ENCODE results near the gene TAF8. TPM values are rescaled to one million over a fixed set of nuclear protein-coding genes. Genes with fewer than 3 reads are reported as not detected.

Gene TAF8
- polyA plus RNA-seq, 3 donors = 13.1 to 24.7 (median 16.6) TPM

GRCh38 chr6:42009844-42010184, 40.5 kb upstream of the TAF8 start:
- intact Hi-C loops (cut with micrococcal nuclease) = no loop called here
- H3K36me3 Mint-ChIP-seq = no peaks in the 10 kb centered on the region
- Histone ChIP-seq H3K9me3 (replicated peaks in 1 of 2; ENCODE audit: control insufficient read depth in 1 of 2, insufficient read depth in 1 of 2, low read length in 2 of 2) (no peaks in the 10 kb centered on the region), H3K79me2 (ENCODE audit: insufficient read depth, low read length) (no peaks in the 10 kb centered on the region), H3K4me1 (ENCODE audit: control insufficient read depth in 1 of 2, insufficient read depth in 2 of 2, low read length in 2 of 2) (peaks cover 27 to 31% of the 10 kb centered on the region in 2 donors), H3K27me3 (ENCODE audit: control insufficient read depth in 2 of 2, insufficient read depth in 2 of 2, low read length in 2 of 2) (no peaks in the 10 kb centered on the region), H3K4me3 (replicated peaks in 1 of 3; ENCODE audit: low read depth in 2 of 3, low read length in 3 of 3) (peak overlapping the region in 1 of 3 experiments; percentile 66), H3K9ac (ENCODE audit: insufficient read depth, low read length, poor library complexity, severe bottlenecking) (no peak overlapping the region), H3K36me3 (replicated peaks in 1 of 2; ENCODE audit: control insufficient read depth in 1 of 2, insufficient read depth in 2 of 2, low read length in 2 of 2) (no peaks in the 10 kb centered on the region), H3K27ac (ENCODE audit: low read depth in 1 of 2, low read length in 2 of 2) (peak overlapping the region in 1 of 2 donors; percentile 35), H2AFZ (ENCODE audit: insufficient read depth, low read depth, low read length, poor library complexity, severe bottlenecking) (no peak overlapping the region), H3K4me2 (replicated peaks; ENCODE audit: extremely low read depth, low read length, poor library complexity, severe bottlenecking) (peak overlapping the region; percentile 70), H4K20me1 (ENCODE audit: insufficient read depth, low read length) (peaks cover 21% of the 10 kb centered on the region)
- peaks cover 46% of the 10 kb centered on the region for H3K4me1 Mint-ChIP-seq
- H3K27me3 Mint-ChIP-seq (ENCODE audit: low read depth in 3 of 3) = peaks cover 1 to 6% (median 4%) of the 10 kb centered on the region in 3 donors
- peak overlapping the region in 1 of 7 donors; percentile 51 for H3K27ac Mint-ChIP-seq
- TF ChIP-seq, protein P1, sequence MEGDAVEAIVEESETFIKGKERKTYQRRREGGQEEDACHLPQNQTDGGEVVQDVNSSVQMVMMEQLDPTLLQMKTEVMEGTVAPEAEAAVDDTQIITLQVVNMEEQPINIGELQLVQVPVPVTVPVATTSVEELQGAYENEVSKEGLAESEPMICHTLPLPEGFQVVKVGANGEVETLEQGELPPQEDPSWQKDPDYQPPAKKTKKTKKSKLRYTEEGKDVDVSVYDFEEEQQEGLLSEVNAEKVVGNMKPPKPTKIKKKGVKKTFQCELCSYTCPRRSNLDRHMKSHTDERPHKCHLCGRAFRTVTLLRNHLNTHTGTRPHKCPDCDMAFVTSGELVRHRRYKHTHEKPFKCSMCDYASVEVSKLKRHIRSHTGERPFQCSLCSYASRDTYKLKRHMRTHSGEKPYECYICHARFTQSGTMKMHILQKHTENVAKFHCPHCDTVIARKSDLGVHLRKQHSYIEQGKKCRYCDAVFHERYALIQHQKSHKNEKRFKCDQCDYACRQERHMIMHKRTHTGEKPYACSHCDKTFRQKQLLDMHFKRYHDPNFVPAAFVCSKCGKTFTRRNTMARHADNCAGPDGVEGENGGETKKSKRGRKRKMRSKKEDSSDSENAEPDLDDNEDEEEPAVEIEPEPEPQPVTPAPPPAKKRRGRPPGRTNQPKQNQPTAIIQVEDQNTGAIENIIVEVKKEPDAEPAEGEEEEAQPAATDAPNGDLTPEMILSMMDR (IDR thresholded peaks at IDR 0.05) = no peak
- DNase-seq = no peak
- peak overlapping the region in 1 of 2 donors; percentile 86 for H3K4me3 Mint-ChIP-seq
- peaks cover 0 to 5% (median 0%) of the 10 kb centered on the region in 7 donors for H3K9me3 Mint-ChIP-seq

GRCh38 chr6:42010185-42010891, 40.0 kb upstream of the TAF8 start:
- TF ChIP-seq, protein P1 (IDR thresholded peaks at IDR 0.05) = no peak
- peaks cover 0 to 5% (median 0%) of the 10 kb centered on the region in 7 donors for H3K9me3 Mint-ChIP-seq
- H3K4me3 Mint-ChIP-seq = peak overlapping the region; percentile 54 to 86
- Histone ChIP-seq H3K79me2 (ENCODE audit: insufficient read depth, low read length) (no peaks in the 10 kb centered on the region), H3K27ac (ENCODE audit: low read depth in 1 of 2, low read length in 2 of 2) (peak overlapping the region; percentile 35 to 68), H2AFZ (ENCODE audit: insufficient read depth, low read depth, low read length, poor library complexity, severe bottlenecking) (peak overlapping the region; percentile 53), H3K9me3 (replicated peaks in 1 of 2; ENCODE audit: control insufficient read depth in 1 of 2, insufficient read depth in 1 of 2, low read length in 2 of 2) (no peaks in the 10 kb centered on the region), H3K27me3 (ENCODE audit: control insufficient read depth in 2 of 2, insufficient read depth in 2 of 2, low read length in 2 of 2) (no peaks in the 10 kb centered on the region), H3K36me3 (replicated peaks in 1 of 2; ENCODE audit: control insufficient read depth in 1 of 2, insufficient read depth in 2 of 2, low read length in 2 of 2) (no peaks in the 10 kb centered on the region), H4K20me1 (ENCODE audit: insufficient read depth, low read length) (peaks cover 21% of the 10 kb centered on the region), H3K9ac (ENCODE audit: insufficient read depth, low read length, poor library complexity, severe bottlenecking) (no peak overlapping the region), H3K4me2 (replicated peaks; ENCODE audit: extremely low read depth, low read length, poor library complexity, severe bottlenecking) (peak overlapping the region; percentile 70), H3K4me3 (replicated peaks in 1 of 3; ENCODE audit: low read depth in 2 of 3, low read length in 3 of 3) (peak overlapping the region in 2 of 3 experiments; percentile 26 to 66), H3K4me1 (ENCODE audit: control insufficient read depth in 1 of 2, insufficient read depth in 2 of 2, low read length in 2 of 2) (peaks cover 27 to 31% of the 10 kb centered on the region in 2 donors)
- H3K27me3 Mint-ChIP-seq (ENCODE audit: low read depth in 3 of 3) = peaks cover 1 to 6% (median 4%) of the 10 kb centered on the region in 3 donors
- no peaks in the 10 kb centered on the region for H3K36me3 Mint-ChIP-seq
- H3K27ac Mint-ChIP-seq = peak overlapping the region; percentile 51 to 85 (median 64)
- WGBS (ENCODE audit: insufficient coverage) = 0% methylated on average over 5 of the region's 11 CpGs
- peak; percentile 38 to 58 (median 40) for DNase-seq
- peaks cover 46% of the 10 kb centered on the region for H3K4me1 Mint-ChIP-seq
- intact Hi-C loops (cut with micrococcal nuclease) = no loop called here

Measured in CD14-positive monocyte (primary cell).